Measurements from ENCODE around the gene HK1. TPM values are rescaled to one million over a fixed set of nuclear protein-coding genes. Genes with fewer than 3 reads are reported as not detected.

Gene HK1
- total and polyA plus RNA-seq, 2 of the 4 experiments (the other 2 are of a cell fraction), result 53.7 to 90.5 TPM

DNA sequence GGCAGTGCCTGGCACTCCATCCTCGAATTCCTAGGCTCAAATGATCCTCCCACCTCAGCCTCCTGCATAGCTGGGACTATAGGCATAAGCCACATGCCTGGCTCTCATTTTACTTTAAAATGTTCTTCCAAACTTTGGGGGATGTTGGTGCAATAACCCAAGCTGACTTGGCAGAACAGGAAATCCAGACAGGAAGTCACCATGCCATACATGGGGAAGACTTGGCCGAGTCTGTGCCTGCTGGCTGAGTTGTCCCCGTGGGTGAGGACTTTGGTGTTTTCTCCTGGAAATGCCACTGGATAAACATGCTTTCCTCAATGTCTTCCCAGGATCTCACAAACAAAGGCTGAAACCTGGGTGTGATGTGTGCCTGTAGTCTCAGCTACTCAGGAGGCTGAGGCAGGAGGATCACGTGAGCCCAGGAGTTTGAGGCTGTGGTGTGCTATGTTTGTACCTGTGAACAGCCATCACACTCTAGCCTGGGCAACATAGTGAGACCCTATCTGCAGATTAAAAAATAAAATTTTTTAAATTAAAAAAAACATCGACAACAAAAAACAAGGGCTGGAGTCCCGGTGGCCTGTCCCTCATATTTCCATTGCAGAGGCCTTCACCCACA lies 38.4 kb upstream of the HK1 start:
- Histone ChIP-seq H3K23ac (ENCODE audit: low read depth, low read length) (no peak overlapping the region), H3K4me2 (ENCODE audit: low read depth, low read length) (no peak overlapping the region), H3K18ac (ENCODE audit: low read depth, low read length) (no peak overlapping the region), H4K91ac (ENCODE audit: insufficient read depth, low read depth, low read length) (no peak overlapping the region), H3K4me3 (ENCODE audit: insufficient read depth, low read depth, low read length) (no peak overlapping the region), H3K36me3 (ENCODE audit: control insufficient read depth, insufficient read depth, low read length) (no peaks in the 10 kb centered on the region), H3K9ac (ENCODE audit: low read depth, low read length) (no peak overlapping the region), H3K4me1 (ENCODE audit: control insufficient read depth, insufficient read depth, low read length) (no peaks in the 10 kb centered on the region), H2BK15ac (ENCODE audit: low read depth, low read length) (no peak overlapping the region), H3K27ac (ENCODE audit: insufficient read depth, low read length) (no peak overlapping the region), H3K56ac (ENCODE audit: extremely low read depth, insufficient read depth, low read length) (no peak overlapping the region), H3K9me3 (ENCODE audit: control insufficient read depth, insufficient read depth, low read length) (no peaks in the 10 kb centered on the region), H4K5ac (ENCODE audit: low read depth, low read length) (no peak overlapping the region), H2BK120ac (ENCODE audit: low read depth, low read length) (no peak overlapping the region), H3K14ac (replicated peaks; ENCODE audit: low read depth, low read length) (no peak overlapping the region), H3K4ac (ENCODE audit: low read depth, low read length) (no peak overlapping the region), H2AK9ac (replicated peaks; ENCODE audit: low read depth, low read length, poor library complexity) (no peak overlapping the region), H4K8ac (ENCODE audit: low read depth in 2 of 2, low read length in 2 of 2) (no peak overlapping the region), H2AFZ (replicated peaks; ENCODE audit: low read length, poor library complexity) (peak overlapping the region; percentile 26), H3K27me3 (ENCODE audit: control insufficient read depth, insufficient read depth, low read length) (peaks cover 8% of the 10 kb centered on the region), H2BK20ac (ENCODE audit: low read depth, low read length) (no peak overlapping the region), H2AK5ac (ENCODE audit: low read depth, low read length) (0 out of 2 replicates have a peak overlapping the region, but pooled peaks have one; percentile 52), H4K20me1 (ENCODE audit: insufficient read depth, low read length) (no peaks in the 10 kb centered on the region), H2BK5ac (ENCODE audit: low read depth, low read length, poor library complexity, severe bottlenecking) (no peak overlapping the region), H3K79me1 (ENCODE audit: low read depth in 1 of 2, low read length in 2 of 2) (no peaks in the 10 kb centered on the region), H3K9me1 (ENCODE audit: insufficient read depth, low read length) (no peaks in the 10 kb centered on the region)
- CTCF ChIA-PET, result interaction anchor here (1.0 kb wide), 1 partner anchor 144 kb away, joined by 9 read pairs; no protein-coding TSS in a partner anchor
- intact Hi-C loops (cut with micrococcal nuclease) (loop anchor here (5.0 kb wide), 1 partner anchor 77 kb away; no protein-coding TSS in a partner anchor), in situ Hi-C loops (cut with MboI; ENCODE audit: low sequenced_read_pairs) (loop anchor here (10.0 kb wide), 1 partner anchor 265 kb away; no protein-coding TSS in a partner anchor), dilution Hi-C loops (cut with HindIII; ENCODE audit: low sequenced_read_pairs, unreplicated experiment) (no loop called here)
- TF ChIP-seq, protein P1, sequence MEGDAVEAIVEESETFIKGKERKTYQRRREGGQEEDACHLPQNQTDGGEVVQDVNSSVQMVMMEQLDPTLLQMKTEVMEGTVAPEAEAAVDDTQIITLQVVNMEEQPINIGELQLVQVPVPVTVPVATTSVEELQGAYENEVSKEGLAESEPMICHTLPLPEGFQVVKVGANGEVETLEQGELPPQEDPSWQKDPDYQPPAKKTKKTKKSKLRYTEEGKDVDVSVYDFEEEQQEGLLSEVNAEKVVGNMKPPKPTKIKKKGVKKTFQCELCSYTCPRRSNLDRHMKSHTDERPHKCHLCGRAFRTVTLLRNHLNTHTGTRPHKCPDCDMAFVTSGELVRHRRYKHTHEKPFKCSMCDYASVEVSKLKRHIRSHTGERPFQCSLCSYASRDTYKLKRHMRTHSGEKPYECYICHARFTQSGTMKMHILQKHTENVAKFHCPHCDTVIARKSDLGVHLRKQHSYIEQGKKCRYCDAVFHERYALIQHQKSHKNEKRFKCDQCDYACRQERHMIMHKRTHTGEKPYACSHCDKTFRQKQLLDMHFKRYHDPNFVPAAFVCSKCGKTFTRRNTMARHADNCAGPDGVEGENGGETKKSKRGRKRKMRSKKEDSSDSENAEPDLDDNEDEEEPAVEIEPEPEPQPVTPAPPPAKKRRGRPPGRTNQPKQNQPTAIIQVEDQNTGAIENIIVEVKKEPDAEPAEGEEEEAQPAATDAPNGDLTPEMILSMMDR (conservative IDR thresholded peaks at IDR 0.05; ENCODE audit: low read depth, low read length), result no peak
- TF ChIP-seq, protein P2, sequence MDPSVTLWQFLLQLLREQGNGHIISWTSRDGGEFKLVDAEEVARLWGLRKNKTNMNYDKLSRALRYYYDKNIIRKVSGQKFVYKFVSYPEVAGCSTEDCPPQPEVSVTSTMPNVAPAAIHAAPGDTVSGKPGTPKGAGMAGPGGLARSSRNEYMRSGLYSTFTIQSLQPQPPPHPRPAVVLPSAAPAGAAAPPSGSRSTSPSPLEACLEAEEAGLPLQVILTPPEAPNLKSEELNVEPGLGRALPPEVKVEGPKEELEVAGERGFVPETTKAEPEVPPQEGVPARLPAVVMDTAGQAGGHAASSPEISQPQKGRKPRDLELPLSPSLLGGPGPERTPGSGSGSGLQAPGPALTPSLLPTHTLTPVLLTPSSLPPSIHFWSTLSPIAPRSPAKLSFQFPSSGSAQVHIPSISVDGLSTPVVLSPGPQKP (IDR thresholded peaks at IDR 0.05; ENCODE audit: borderline replicate concordance, low read depth, low read length), result no peak
- TF ChIP-seq, protein P3, sequence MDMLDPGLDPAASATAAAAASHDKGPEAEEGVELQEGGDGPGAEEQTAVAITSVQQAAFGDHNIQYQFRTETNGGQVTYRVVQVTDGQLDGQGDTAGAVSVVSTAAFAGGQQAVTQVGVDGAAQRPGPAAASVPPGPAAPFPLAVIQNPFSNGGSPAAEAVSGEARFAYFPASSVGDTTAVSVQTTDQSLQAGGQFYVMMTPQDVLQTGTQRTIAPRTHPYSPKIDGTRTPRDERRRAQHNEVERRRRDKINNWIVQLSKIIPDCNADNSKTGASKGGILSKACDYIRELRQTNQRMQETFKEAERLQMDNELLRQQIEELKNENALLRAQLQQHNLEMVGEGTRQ (IDR thresholded peaks at IDR 0.05; ENCODE audit: low read depth, low read length), result no peak
- no peak for TF ChIP-seq MAZ (IDR thresholded peaks at IDR 0.05; ENCODE audit: borderline replicate concordance, low read depth, low read length)
- no peak for TF ChIP-seq MAFK (IDR thresholded peaks at IDR 0.05; ENCODE audit: low read depth, low read length)
- TF ChIP-seq BHLHE40 (IDR thresholded peaks at IDR 0.05; ENCODE audit: low read depth, low read length), result no peak
- TF ChIP-seq SMC3 (IDR thresholded peaks at IDR 0.05; ENCODE audit: low read depth, low read length), result no peak
- TF ChIP-seq POLR2A (IDR thresholded peaks at IDR 0.05; ENCODE audit: low read depth, low read length), result no peak
- no peak for TF ChIP-seq FOS (IDR thresholded peaks at IDR 0.05; ENCODE audit: low read depth, low read length)
- no peak for TF ChIP-seq RFX5 (IDR thresholded peaks at IDR 0.05; ENCODE audit: low read depth, low read length)
- TF ChIP-seq CEBPB (IDR thresholded peaks at IDR 0.05; ENCODE audit: low read depth, low read length), result no peak
- TF ChIP-seq CHD1 (IDR thresholded peaks at IDR 0.05; ENCODE audit: low read depth, low read length), result no peak
- no peak for TF ChIP-seq MXI1 (IDR thresholded peaks at IDR 0.05; ENCODE audit: borderline replicate concordance, low read depth, low read length)
- no peak for TF ChIP-seq RCOR1 (IDR thresholded peaks at IDR 0.05; ENCODE audit: insufficient replicate concordance, low read length)
- no peak for TF ChIP-seq NFE2L2 (IDR thresholded peaks at IDR 0.05; ENCODE audit: low read depth, low read length)
- POLR2A ChIA-PET (ENCODE audit: unreplicated experiment), result no interaction called here
- no TSS peak for BruUV-seq (replicated peaks)
- ATAC-seq (ENCODE audit: low read depth) (peak; percentile 27; the same call in 1 of the 2 replicates), DNase-seq (no peak)
- WGBS, 2 experiments (ENCODE audit: extremely low coverage in 2 of 2, insufficient read length in 1 of 2), result no CpG with 5 or more reads among the region's 6 CpGs
